22Rv1 (cell line): ENCODE results near the gene MX2.

Experiments
- ZFX ChIP-seq: fragments of 450-650 bp; IDR thresholded peaks from 2 replicates; pipeline ENCODE4 v1.6.1; 2017; ENCODE audit warnings: antibody characterized with exemption, borderline replicate concordance
- TF ChIP-seq, protein P1 (sequence below): fragments of 450-650 bp; IDR thresholded peaks from 2 replicates; pipeline ENCODE4 v1.5.1; 2017; ENCODE audit warnings: mild to moderate bottlenecking

- TF ChIP-seq, protein P1, sequence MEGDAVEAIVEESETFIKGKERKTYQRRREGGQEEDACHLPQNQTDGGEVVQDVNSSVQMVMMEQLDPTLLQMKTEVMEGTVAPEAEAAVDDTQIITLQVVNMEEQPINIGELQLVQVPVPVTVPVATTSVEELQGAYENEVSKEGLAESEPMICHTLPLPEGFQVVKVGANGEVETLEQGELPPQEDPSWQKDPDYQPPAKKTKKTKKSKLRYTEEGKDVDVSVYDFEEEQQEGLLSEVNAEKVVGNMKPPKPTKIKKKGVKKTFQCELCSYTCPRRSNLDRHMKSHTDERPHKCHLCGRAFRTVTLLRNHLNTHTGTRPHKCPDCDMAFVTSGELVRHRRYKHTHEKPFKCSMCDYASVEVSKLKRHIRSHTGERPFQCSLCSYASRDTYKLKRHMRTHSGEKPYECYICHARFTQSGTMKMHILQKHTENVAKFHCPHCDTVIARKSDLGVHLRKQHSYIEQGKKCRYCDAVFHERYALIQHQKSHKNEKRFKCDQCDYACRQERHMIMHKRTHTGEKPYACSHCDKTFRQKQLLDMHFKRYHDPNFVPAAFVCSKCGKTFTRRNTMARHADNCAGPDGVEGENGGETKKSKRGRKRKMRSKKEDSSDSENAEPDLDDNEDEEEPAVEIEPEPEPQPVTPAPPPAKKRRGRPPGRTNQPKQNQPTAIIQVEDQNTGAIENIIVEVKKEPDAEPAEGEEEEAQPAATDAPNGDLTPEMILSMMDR, result no peak
- no peak for TF ChIP-seq ZFX
Measured at GRCh38 chr21:41350436-41351155, 11.2 kb upstream of the MX2 start.
